NB4 (cell line): ENCODE data around the gene ARHGEF7.

ENCODE experiments used
- DNase-seq: peaks from one replicate; pipeline ENCODE4 v3.0.0; 2010; ENCODE audit warnings: low read depth
- H3K4me3 ChIP-seq: one replicate; pipeline ENCODE4 v1.5.1; 2011; ENCODE audit warnings: mild to moderate bottlenecking, low read depth, low read length, moderate library complexity
- MYC ChIP-seq: IDR thresholded peaks from 2 replicates; pipeline ENCODE4 v1.6.1; 2011; ENCODE audit warnings: low read depth, low read length
- POLR2A ChIP-seq: IDR thresholded peaks from 2 replicates; pipeline ENCODE4 v1.6.1; 2011; ENCODE audit warnings: mild to moderate bottlenecking; ENCODE audit not compliant: insufficient read length; ENCODE audit errors: extremely low read depth
- TF ChIP-seq, protein P1 (sequence below): IDR thresholded peaks from 2 replicates; pipeline ENCODE4 v1.6.1; 2011; ENCODE audit warnings: low read depth, low read length
- TF ChIP-seq, protein P2 (sequence below): IDR thresholded peaks from one replicate; pipeline ENCODE4 v1.5.1; 2012; ENCODE audit warnings: low read depth, low read length

ARHGEF7 gene

GRCh38 chr13:111241006-111241755, 126.1 kb downstream of the ARHGEF7 start:
- no peak for TF ChIP-seq MYC
- TF ChIP-seq POLR2A = no peak
- TF ChIP-seq, protein P1, sequence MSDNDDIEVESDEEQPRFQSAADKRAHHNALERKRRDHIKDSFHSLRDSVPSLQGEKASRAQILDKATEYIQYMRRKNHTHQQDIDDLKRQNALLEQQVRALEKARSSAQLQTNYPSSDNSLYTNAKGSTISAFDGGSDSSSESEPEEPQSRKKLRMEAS = no peak
- TF ChIP-seq, protein P2, sequence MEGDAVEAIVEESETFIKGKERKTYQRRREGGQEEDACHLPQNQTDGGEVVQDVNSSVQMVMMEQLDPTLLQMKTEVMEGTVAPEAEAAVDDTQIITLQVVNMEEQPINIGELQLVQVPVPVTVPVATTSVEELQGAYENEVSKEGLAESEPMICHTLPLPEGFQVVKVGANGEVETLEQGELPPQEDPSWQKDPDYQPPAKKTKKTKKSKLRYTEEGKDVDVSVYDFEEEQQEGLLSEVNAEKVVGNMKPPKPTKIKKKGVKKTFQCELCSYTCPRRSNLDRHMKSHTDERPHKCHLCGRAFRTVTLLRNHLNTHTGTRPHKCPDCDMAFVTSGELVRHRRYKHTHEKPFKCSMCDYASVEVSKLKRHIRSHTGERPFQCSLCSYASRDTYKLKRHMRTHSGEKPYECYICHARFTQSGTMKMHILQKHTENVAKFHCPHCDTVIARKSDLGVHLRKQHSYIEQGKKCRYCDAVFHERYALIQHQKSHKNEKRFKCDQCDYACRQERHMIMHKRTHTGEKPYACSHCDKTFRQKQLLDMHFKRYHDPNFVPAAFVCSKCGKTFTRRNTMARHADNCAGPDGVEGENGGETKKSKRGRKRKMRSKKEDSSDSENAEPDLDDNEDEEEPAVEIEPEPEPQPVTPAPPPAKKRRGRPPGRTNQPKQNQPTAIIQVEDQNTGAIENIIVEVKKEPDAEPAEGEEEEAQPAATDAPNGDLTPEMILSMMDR = no peak
- H3K4me3 ChIP-seq = no peak overlapping the region
- no peak for DNase-seq

DNA sequence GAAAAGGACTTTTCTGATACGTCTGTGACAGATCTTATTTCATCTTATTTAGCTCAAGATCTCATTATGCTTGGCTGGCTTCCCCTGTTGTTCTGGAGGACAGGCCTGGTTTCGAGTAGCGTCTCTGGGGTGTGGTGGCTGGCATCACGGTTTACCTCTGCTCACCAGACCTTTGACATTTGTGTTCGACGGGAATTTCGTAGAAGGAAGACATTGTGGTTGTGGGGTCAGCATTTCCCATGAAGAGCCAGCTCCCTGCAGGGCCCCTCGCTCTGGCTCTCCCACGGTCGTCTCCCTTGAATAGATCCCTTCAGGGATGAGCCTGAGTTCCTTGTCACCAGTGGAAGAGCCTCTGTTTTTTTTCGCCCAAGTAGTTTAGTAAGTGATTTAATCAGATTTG, 126.8 kb downstream of the ARHGEF7 start:
- no peak for TF ChIP-seq MYC
- TF ChIP-seq, protein P1 = no peak
- TF ChIP-seq, protein P2 = no peak
- no peak for DNase-seq
- no peak overlapping the region for H3K4me3 ChIP-seq

DNA sequence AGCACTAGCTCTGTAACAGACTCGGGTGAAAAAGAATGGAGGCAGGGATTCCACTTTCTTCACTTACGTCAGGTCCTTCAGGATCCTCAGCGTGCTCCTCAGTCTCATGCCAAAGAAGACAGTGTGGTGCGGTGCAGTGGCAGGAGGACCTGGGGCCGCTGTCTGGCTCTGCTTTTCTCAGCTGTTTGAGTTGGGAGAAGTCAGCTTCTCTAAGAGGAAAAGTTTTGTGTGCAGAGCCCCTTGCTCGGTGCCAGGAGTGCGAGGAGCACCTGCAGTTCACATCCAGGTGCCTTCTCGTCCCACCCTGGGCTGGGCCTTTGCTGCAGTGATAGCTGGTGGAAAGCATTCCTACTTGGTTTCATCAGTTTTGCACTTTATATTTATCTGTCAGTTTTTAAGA, 127.5 kb downstream of the ARHGEF7 start:
- TF ChIP-seq, protein P2 = no peak
- TF ChIP-seq MYC (no peak), POLR2A (no peak)
- TF ChIP-seq, protein P1 = no peak
- H3K4me3 ChIP-seq = no peak overlapping the region
- no peak for DNase-seq

- no peak for TF ChIP-seq MYC
- TF ChIP-seq, protein P1 = no peak
- TF ChIP-seq, protein P2 = no peak
- no peak for TF ChIP-seq POLR2A
- no peak for DNase-seq
- no peak overlapping the region for H3K4me3 ChIP-seq
These were observed 128.9 kb downstream of the ARHGEF7 start for GRCh38 chr13:111243981-111244380.

GRCh38 chr13:111245576-111246384, 130.7 kb downstream of the ARHGEF7 start:
- no peak for DNase-seq
- TF ChIP-seq, protein P2 = no peak
- TF ChIP-seq MYC (no peak), POLR2A (no peak)
- TF ChIP-seq, protein P1 = no peak
- no peak overlapping the region for H3K4me3 ChIP-seq
